AG04449 (cell line): ENCODE results near the gene ZIC2.

ENCODE experiments used
- CTCF ChIA-PET: fragments of 350-600 bp; formaldehyde crosslinking; extraction: SDS; loops from one replicate; lab custom pipeline; 2021; ENCODE audit warnings: antibody characterized with exemption; lab: Yijun Ruan, JAX
- POLR2A ChIA-PET: fragments of 400-600, 350-600 bp; formaldehyde crosslinking; extraction: SDS; loops from one replicate; lab custom pipeline; 2020; ENCODE audit warnings: antibody characterized with exemption, inconsistent platforms; lab: Yijun Ruan, JAX
- DNase-seq: peaks from one replicate; pipeline ENCODE4 v3.0.0-alpha.2; 2010; ENCODE audit warnings: low read depth, low spot score
- H3K4me3 ChIP-seq: 2 replicates; pipeline ENCODE4 v1.5.1; 2011; ENCODE audit warnings: low read depth, mild to moderate bottlenecking, control low read depth, low read length
- TF ChIP-seq, protein P1 (sequence below): IDR thresholded peaks from one replicate; pipeline ENCODE4 v1.5.1; 2011; ENCODE audit warnings: mild to moderate bottlenecking, moderate library complexity, low read length, control low read depth, inconsistent platforms; ENCODE audit not compliant: insufficient read depth; ENCODE audit errors: missing control alignments

The ZIC2 gene

DNA sequence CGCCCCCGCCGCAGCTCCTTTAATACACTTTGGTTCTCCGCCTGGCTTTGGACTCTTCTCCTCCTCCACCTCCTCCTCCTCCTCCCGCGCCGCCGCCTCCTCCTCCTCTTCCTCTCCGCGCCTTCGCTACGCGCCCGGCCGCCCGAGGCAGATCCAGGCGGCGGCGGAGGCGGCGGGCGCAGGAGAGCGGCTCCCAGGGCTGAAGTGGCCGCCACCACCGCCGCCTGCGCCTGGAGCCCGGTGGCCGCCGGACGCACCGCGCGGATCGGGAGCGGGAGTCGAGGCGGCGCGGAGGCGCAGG is at the start of gene ZIC2:
Gene ZIC2 (plus strand): TSS at position 50 of the 301 bp plus-strand sequence. CDS start 281 bp downstream, outside the sequence.
- no peak for DNase-seq
- TF ChIP-seq, protein P1, sequence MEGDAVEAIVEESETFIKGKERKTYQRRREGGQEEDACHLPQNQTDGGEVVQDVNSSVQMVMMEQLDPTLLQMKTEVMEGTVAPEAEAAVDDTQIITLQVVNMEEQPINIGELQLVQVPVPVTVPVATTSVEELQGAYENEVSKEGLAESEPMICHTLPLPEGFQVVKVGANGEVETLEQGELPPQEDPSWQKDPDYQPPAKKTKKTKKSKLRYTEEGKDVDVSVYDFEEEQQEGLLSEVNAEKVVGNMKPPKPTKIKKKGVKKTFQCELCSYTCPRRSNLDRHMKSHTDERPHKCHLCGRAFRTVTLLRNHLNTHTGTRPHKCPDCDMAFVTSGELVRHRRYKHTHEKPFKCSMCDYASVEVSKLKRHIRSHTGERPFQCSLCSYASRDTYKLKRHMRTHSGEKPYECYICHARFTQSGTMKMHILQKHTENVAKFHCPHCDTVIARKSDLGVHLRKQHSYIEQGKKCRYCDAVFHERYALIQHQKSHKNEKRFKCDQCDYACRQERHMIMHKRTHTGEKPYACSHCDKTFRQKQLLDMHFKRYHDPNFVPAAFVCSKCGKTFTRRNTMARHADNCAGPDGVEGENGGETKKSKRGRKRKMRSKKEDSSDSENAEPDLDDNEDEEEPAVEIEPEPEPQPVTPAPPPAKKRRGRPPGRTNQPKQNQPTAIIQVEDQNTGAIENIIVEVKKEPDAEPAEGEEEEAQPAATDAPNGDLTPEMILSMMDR, result no peak
- ChIA-PET POLR2A (no interaction called here), CTCF (interaction anchor here (1.0 kb wide), 1 partner anchor 253 kb away, joined by 3 read pairs; no protein-coding TSS in a partner anchor)
- H3K4me3 ChIP-seq, result peak within 1 kb of the TSS; percentile 39

GRCh38 chr13:99932912-99933311 is 48.7 kb upstream of the ZIC2 start:
- CTCF ChIA-PET, result interaction anchor here (0.7 kb wide), 1 partner anchor 303 kb away, joined by 3 read pairs; no protein-coding TSS in a partner anchor
- POLR2A ChIA-PET, result no interaction called here
- TF ChIP-seq, protein P1, result no peak
- no peak for DNase-seq
- H3K4me3 ChIP-seq, result no peak overlapping the region

GRCh38 chr13:99935772-99936171 is 45.8 kb upstream of the ZIC2 start:
- DNase-seq, result no peak
- ChIA-PET POLR2A (no interaction called here), CTCF (interaction anchor here (1.2 kb wide), 1 partner anchor 580 kb away, joined by 3 read pairs; no protein-coding TSS in a partner anchor)
- no peak overlapping the region for H3K4me3 ChIP-seq
- TF ChIP-seq, protein P1, result no peak

DNA sequence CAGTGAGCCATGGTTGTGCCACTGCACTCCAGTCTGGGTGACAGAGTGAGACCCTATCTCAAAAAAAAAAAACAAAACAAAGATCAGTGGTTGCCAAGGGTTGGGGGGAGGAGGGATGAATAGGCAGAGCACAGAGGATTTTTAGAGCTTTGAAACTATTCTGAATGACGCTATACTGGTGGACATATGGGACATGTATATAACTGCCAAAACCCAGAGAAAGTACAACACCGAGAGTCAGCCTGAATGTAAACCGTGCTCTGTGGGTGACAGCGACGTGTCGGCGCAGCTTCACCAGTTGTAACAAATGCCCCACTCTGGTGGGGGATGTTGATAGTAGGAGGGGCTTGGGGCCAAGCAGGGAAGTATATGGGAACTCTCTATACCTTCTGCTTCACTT is 42.9 kb upstream of the ZIC2 start:
- no peak overlapping the region for H3K4me3 ChIP-seq
- CTCF ChIA-PET, result no interaction called here
- TF ChIP-seq, protein P1, result no peak
- POLR2A ChIA-PET, result no interaction called here
- DNase-seq, result no peak

- H3K4me3 ChIP-seq, result no peak overlapping the region
- CTCF ChIA-PET, result no interaction called here
- POLR2A ChIA-PET, result no interaction called here
- TF ChIP-seq, protein P1, result no peak
- DNase-seq, result no peak
These were observed 40.5 kb upstream of the ZIC2 start for GRCh38 chr13:99941086-99941485.

- POLR2A ChIA-PET, result no interaction called here
- H3K4me3 ChIP-seq, result no peak overlapping the region
- CTCF ChIA-PET, result interaction anchor here (0.6 to 1.1 kb wide), 2 partner anchors 25 to 263 kb away, joined by 3 to 4 read pairs; no protein-coding TSS in a partner anchor
- TF ChIP-seq, protein P1, result no peak
- DNase-seq, result no peak
These were observed 39.7 kb upstream of the ZIC2 start for GRCh38 chr13:99941911-99942310.
